Activated CD4-positive, alpha-beta memory T cell treated with anti-CD3 and anti-CD28 coated beads for 36 hours (primary cell): ENCODE measurements around the gene SYNGR1. TPM values are rescaled to one million over a fixed set of nuclear protein-coding genes. Genes with fewer than 3 reads are reported as not detected.

Experiments used
- CTCF ChIA-PET: fragments of 350-600 bp; sonication (Branson Sonifier 250); formaldehyde crosslinking; loops from one replicate; lab custom pipeline; 2021; ENCODE audit warnings: antibody characterized with exemption, inconsistent platforms; lab: Charles Lee
- POLR2A ChIA-PET: fragments of 350-600 bp; sonication (Branson Sonifier 250); formaldehyde crosslinking; loops from one replicate; lab custom pipeline; 2021; ENCODE audit warnings: antibody characterized with exemption; lab: Charles Lee
- DNase-seq: peaks from one replicate; pipeline ENCODE4 v3.0.0-alpha.2; 2020
- H3K27ac Mint-ChIP-seq: one replicate; pipeline ENCODE4 v1.8.0; 2021; ENCODE audit warnings: mixed read lengths
- H3K27me3 Mint-ChIP-seq: one replicate; pipeline ENCODE4 v1.8.0; 2021; ENCODE audit warnings: mixed read lengths
- H3K36me3 Mint-ChIP-seq: one replicate; pipeline ENCODE4 v1.8.0; 2021; ENCODE audit warnings: mixed read lengths
- H3K4me1 Mint-ChIP-seq: one replicate; pipeline ENCODE4 v1.8.0; 2021; ENCODE audit warnings: low read depth, mixed read lengths
- H3K4me3 Mint-ChIP-seq: one replicate; pipeline ENCODE4 v1.8.0; 2021; ENCODE audit warnings: mild to moderate bottlenecking, mixed read lengths
- H3K9me3 Mint-ChIP-seq: one replicate; pipeline ENCODE4 v1.8.0; 2021; ENCODE audit warnings: mixed read lengths
- intact Hi-C: fragments of 100-400 bp; cut with micrococcal nuclease; formaldehyde crosslinking; loops from one replicate; pipeline ENCODE4 v1.15.1; 2023
- total RNA-seq, 2 experiments: library from RNA; stranded (reverse); gene quantifications; one replicate each; pipeline ENCODE4 v1.2.3, GENCODE V29; 2021

Gene SYNGR1
- total RNA-seq, 2 experiments from 2014 or later: not detected

GRCh38 chr22:39309364-39309861 lies 40.4 kb upstream of the SYNGR1 start:
- CTCF ChIA-PET: interaction anchor here (0.8 to 4.5 kb wide), 8 partner anchors 94 to 440 kb away, joined by 3 to 113 read pairs (median 8); no protein-coding TSS in a partner anchor
- H3K36me3 Mint-ChIP-seq: peaks cover 26% of the 10 kb centered on the region
- no peak overlapping the region for H3K27ac Mint-ChIP-seq
- no peaks in the 10 kb centered on the region for H3K9me3 Mint-ChIP-seq
- peaks cover 13% of the 10 kb centered on the region for H3K4me1 Mint-ChIP-seq
- intact Hi-C loops: no loop called here
- POLR2A ChIA-PET: interaction anchor here (3.4 kb wide), 1 partner anchor 10 kb away, joined by 32 read pairs; the partner anchor contains the start of gene RPL3
- no peaks in the 10 kb centered on the region for H3K27me3 Mint-ChIP-seq
- no peak for DNase-seq
- H3K4me3 Mint-ChIP-seq: no peak overlapping the region

GRCh38 chr22:39309881-39310714 lies 39.7 kb upstream of the SYNGR1 start:
- intact Hi-C loops: loop anchor here (10.0 kb wide), 2 partner anchors 555 to 595 kb away; partner anchors contain the start of genes GRAP2 and SUN2
- Mint-ChIP-seq H3K27ac (no peak overlapping the region), H3K4me3 (no peak overlapping the region), H3K9me3 (no peaks in the 10 kb centered on the region), H3K36me3 (peaks cover 32% of the 10 kb centered on the region), H3K27me3 (no peaks in the 10 kb centered on the region), H3K4me1 (peaks cover 16% of the 10 kb centered on the region)
- ChIA-PET POLR2A (interaction anchor here (0.8 to 3.4 kb wide), 8 partner anchors 9 to 220 kb away, joined by 3 to 32 read pairs (median 4); partner anchors contain the start of gene RPL3), CTCF (interaction anchor here (0.6 to 4.5 kb wide), 16 partner anchors 9 to 553 kb away, joined by 3 to 113 read pairs (median 6); no protein-coding TSS in a partner anchor)
- DNase-seq: no peak

GRCh38 chr22:39311592-39312400 lies 38.0 kb upstream of the SYNGR1 start:
- ChIA-PET CTCF (interaction anchor here (0.5 to 4.5 kb wide), 23 partner anchors 15 to 555 kb away, joined by 3 to 113 read pairs (median 3); partner anchors contain the start of gene CBX7), POLR2A (interaction anchor here (0.6 to 3.4 kb wide), 13 partner anchors 7 to 405 kb away, joined by 3 to 32 read pairs (median 4); partner anchors contain the start of gene RPL3)
- H3K4me1 Mint-ChIP-seq: peaks cover 31% of the 10 kb centered on the region
- H3K27me3 Mint-ChIP-seq: no peaks in the 10 kb centered on the region
- no peak for DNase-seq
- intact Hi-C loops: loop anchor here (1.0 to 10.0 kb wide), 3 partner anchors 141 to 593 kb away; partner anchors contain the start of genes GRAP2 and SUN2
- peak overlapping the region; percentile 52 for H3K27ac Mint-ChIP-seq
- no peaks in the 10 kb centered on the region for H3K9me3 Mint-ChIP-seq
- H3K4me3 Mint-ChIP-seq: no peak overlapping the region
- H3K36me3 Mint-ChIP-seq: peaks cover 49% of the 10 kb centered on the region

GRCh38 chr22:39312410-39312809 lies 37.4 kb upstream of the SYNGR1 start:
- ChIA-PET POLR2A (interaction anchor here (0.6 to 2.0 kb wide), 5 partner anchors 72 to 406 kb away, joined by 3 to 8 read pairs (median 3); no protein-coding TSS in a partner anchor), CTCF (interaction anchor here (0.6 to 4.5 kb wide), 5 partner anchors 58 to 442 kb away, joined by 3 to 113 read pairs (median 15); no protein-coding TSS in a partner anchor)
- Mint-ChIP-seq H3K27me3 (no peaks in the 10 kb centered on the region), H3K4me3 (no peak overlapping the region), H3K27ac (peak overlapping the region; percentile 18), H3K9me3 (no peaks in the 10 kb centered on the region), H3K4me1 (peaks cover 37% of the 10 kb centered on the region), H3K36me3 (peaks cover 56% of the 10 kb centered on the region)
- no peak for DNase-seq
- intact Hi-C loops: loop anchor here (10.0 kb wide), 2 partner anchors 558 to 592 kb away; partner anchors contain the start of genes GRAP2 and SUN2

GRCh38 chr22:39313258-39314001 lies 36.4 kb upstream of the SYNGR1 start:
- Mint-ChIP-seq H3K27me3 (no peaks in the 10 kb centered on the region), H3K9me3 (no peaks in the 10 kb centered on the region), H3K36me3 (peaks cover 66% of the 10 kb centered on the region), H3K27ac (peak overlapping the region; percentile 28), H3K4me3 (no peak overlapping the region), H3K4me1 (peaks cover 46% of the 10 kb centered on the region)
- DNase-seq: no peak
- ChIA-PET CTCF (interaction anchor here (0.9 to 7.0 kb wide), 4 partner anchors 20 to 145 kb away, joined by 3 to 113 read pairs (median 42); no protein-coding TSS in a partner anchor), POLR2A (no interaction called here)
- intact Hi-C loops: loop anchor here (10.0 kb wide), 2 partner anchors 559 to 591 kb away; partner anchors contain the start of genes GRAP2 and SUN2

- Mint-ChIP-seq H3K27ac (peak overlapping the region; percentile 13), H3K4me1 (peaks cover 46% of the 10 kb centered on the region), H3K27me3 (no peaks in the 10 kb centered on the region), H3K36me3 (peaks cover 76% of the 10 kb centered on the region), H3K9me3 (no peaks in the 10 kb centered on the region), H3K4me3 (no peak overlapping the region)
- POLR2A ChIA-PET: interaction anchor here (1.0 to 2.0 kb wide), 2 partner anchors 214 to 215 kb away, joined by 3 to 4 read pairs; no protein-coding TSS in a partner anchor
- CTCF ChIA-PET: interaction anchor here (0.9 to 7.0 kb wide), 5 partner anchors 8 to 445 kb away, joined by 3 to 68 read pairs (median 5); no protein-coding TSS in a partner anchor
- intact Hi-C loops: loop anchor here (10.0 kb wide), 2 partner anchors 560 to 590 kb away; partner anchors contain the start of genes GRAP2 and SUN2
- no peak for DNase-seq
Measured at GRCh38 chr22:39314251-39314971, 35.4 kb upstream of the SYNGR1 start.

GRCh38 chr22:39315389-39315788 lies 34.4 kb upstream of the SYNGR1 start:
- DNase-seq: no peak
- Mint-ChIP-seq H3K4me3 (peak overlapping the region; percentile 100), H3K36me3 (peaks cover 77% of the 10 kb centered on the region), H3K27me3 (no peaks in the 10 kb centered on the region), H3K4me1 (peaks cover 46% of the 10 kb centered on the region), H3K27ac (peak overlapping the region; percentile 78), H3K9me3 (no peaks in the 10 kb centered on the region)
- intact Hi-C loops: loop anchor here (5.0 to 10.0 kb wide), 5 partner anchors 72 to 608 kb away; partner anchors contain the start of genes APOBEC3C, GRAP2, GTPBP1 and SUN2
- ChIA-PET CTCF (interaction anchor here (1.0 to 7.0 kb wide), 11 partner anchors 9 to 446 kb away, joined by 3 to 68 read pairs (median 5); no protein-coding TSS in a partner anchor), POLR2A (interaction anchor here (0.6 to 5.3 kb wide), 4 partner anchors 32 to 216 kb away, joined by 3 to 51 read pairs (median 4); partner anchors contain the start of gene CBX7)

- CTCF ChIA-PET: interaction anchor here (0.7 to 7.0 kb wide), 23 partner anchors 9 to 447 kb away, joined by 3 to 68 read pairs (median 4); partner anchors contain the start of genes ATF4, CBX7 and TAB1
- H3K9me3 Mint-ChIP-seq: no peaks in the 10 kb centered on the region
- peaks cover 73% of the 10 kb centered on the region for H3K36me3 Mint-ChIP-seq
- peak; percentile 87 for DNase-seq
- peaks cover 48% of the 10 kb centered on the region for H3K4me1 Mint-ChIP-seq
- POLR2A ChIA-PET: interaction anchor here (0.6 to 5.3 kb wide), 15 partner anchors 10 to 1472 kb away, joined by 3 to 51 read pairs (median 3); partner anchors contain the start of genes ATF4, CBX6, CBX7 and RPS19BP1
- no peaks in the 10 kb centered on the region for H3K27me3 Mint-ChIP-seq
- intact Hi-C loops: loop anchor here (1.0 to 10.0 kb wide), 7 partner anchors 71 to 609 kb away; partner anchors contain the start of genes APOBEC3C, GRAP2, GTPBP1 and SUN2
- H3K27ac Mint-ChIP-seq: peak overlapping the region; percentile 99
- H3K4me3 Mint-ChIP-seq: peak overlapping the region; percentile 100
Measured at GRCh38 chr22:39316440-39317083, 33.2 kb upstream of the SYNGR1 start.
